Small intestine (tissue), 7 donors: ENCODE data around the gene TMEM43. TPM values are rescaled to one million over a fixed set of nuclear protein-coding genes. Genes with fewer than 3 reads are reported as not detected.

Source experiments
- DNase-seq, 2 donors: peaks; one replicate each; pipeline versions ENCODE4 v3.0.0 to v3.0.0-alpha.2; 2013
- FAIRE-seq: peaks from 2 replicates; lab custom pipeline; 2012; peaks lifted over from hg19 to GRCh38; lab: Jason Lieb, UNC
- H3K27ac ChIP-seq, 3 donors: one replicate each; pipeline ENCODE4 v1.5.1; 2013; ENCODE audit warnings: low read length in 2 of 3, mild to moderate bottlenecking in 2 of 3, control low read depth in 1 of 3, inconsistent platforms in 1 of 3, low read depth in 1 of 3, moderate library complexity in 1 of 3
- H3K27me3 ChIP-seq, 3 donors: one replicate each; pipeline ENCODE4 v1.6.1; 2013; ENCODE audit warnings: low read length in 3 of 3, inconsistent platforms in 1 of 3; ENCODE audit not compliant: control insufficient read depth in 3 of 3, insufficient read depth in 3 of 3
- H3K36me3 ChIP-seq, 3 donors: one replicate each; pipeline ENCODE4 v1.6.1; 2013; ENCODE audit warnings: low read length in 3 of 3, inconsistent platforms in 1 of 3, low read depth in 1 of 3, mild to moderate bottlenecking in 1 of 3, moderate library complexity in 1 of 3; ENCODE audit not compliant: control insufficient read depth in 3 of 3, insufficient read depth in 2 of 3
- H3K4me1 ChIP-seq, 3 donors: one replicate each; pipeline ENCODE4 v1.6.1; 2013; ENCODE audit warnings: low read length in 2 of 3, inconsistent platforms in 1 of 3, low read depth in 1 of 3, mild to moderate bottlenecking in 1 of 3, moderate library complexity in 1 of 3; ENCODE audit not compliant: control insufficient read depth in 3 of 3, insufficient read depth in 2 of 3
- H3K4me3 ChIP-seq, 3 donors: one replicate each; pipeline ENCODE4 v1.5.1; 2013; ENCODE audit warnings: low read length in 3 of 3, control low read depth in 1 of 3, inconsistent platforms in 1 of 3, low read depth in 1 of 3, mild to moderate bottlenecking in 1 of 3, moderate library complexity in 1 of 3
- H3K9me3 ChIP-seq, 2 donors: one replicate each; pipeline ENCODE4 v1.6.1; 2013; ENCODE audit warnings: low read depth in 1 of 2, low read length in 1 of 2; ENCODE audit not compliant: control insufficient read depth in 2 of 2, insufficient read depth in 1 of 2
- WGBS, 3 donors: extraction: QIAGEN DNeasy Blood & Tissue Kit; methylation state at CpG; one replicate each; pipeline ENCODE4 v1.1.7; 2013; 5-methylcytosine and 5-hydroxymethylcytosine counted together
- polyA plus RNA-seq, 4 donors: library from polyadenylated mRNA; stranded (reverse) in 3 of 4; unstranded in 1 of 4; fragments of 200-250 nt in 3 of 4; fragments of 120-200 nt in 1 of 4; gene quantifications; one replicate each; pipeline versions ENCODE4 v1.2.1 to v1.2.3, GENCODE V29; 2013
- donor health status: healthy with polysubstance abuse.
- donor health status: control.
- donor health status: control.
- donor health status: Bipolar disorder and iron deficiency.
- donor health status: healthy.

Gene TMEM43
- polyA plus RNA-seq, 4 donors, result 11.9 to 37.5 (median 22.9) TPM

DNA sequence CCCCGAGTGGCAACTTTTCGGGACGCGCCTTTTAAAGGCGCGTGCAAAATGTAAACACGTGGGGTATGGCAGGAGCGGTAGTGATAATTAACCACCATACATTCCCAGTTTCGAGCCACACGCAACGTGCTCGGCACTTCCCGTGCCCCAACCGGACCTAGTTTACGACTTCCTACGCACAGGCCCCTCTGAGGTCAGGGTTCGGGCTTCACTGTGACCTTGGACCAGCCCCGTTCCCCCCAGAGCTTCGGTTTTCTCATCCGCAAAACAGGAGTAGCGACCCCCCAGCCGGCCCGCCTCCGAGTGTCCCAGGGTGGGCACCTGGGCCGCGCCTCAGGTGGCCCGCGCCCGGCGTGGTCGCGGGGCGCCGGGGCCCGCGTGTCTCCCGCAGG, 633 bp upstream of the TMEM43 start:
- WGBS, 3 donors, result 0 to 1% (median 0%) methylated on average over 35 to 37 of the region's 37 CpGs
- peak; percentile 80 to 86 for DNase-seq
- peaks cover 8 to 55% (median 14%) of the 10 kb centered on the region in 3 donors for H3K4me1 ChIP-seq
- H3K27me3 ChIP-seq, result no peaks in the 10 kb centered on the region
- FAIRE-seq, result no peak
- peaks cover 0 to 29% (median 2%) of the 10 kb centered on the region in 3 donors for H3K36me3 ChIP-seq
- H3K9me3 ChIP-seq, result no peaks in the 10 kb centered on the region
- H3K27ac ChIP-seq, result peak overlapping the region; percentile 63 to 91 (median 80)
- H3K4me3 ChIP-seq, result peak overlapping the region; percentile 70 to 84 (median 80)

DNA sequence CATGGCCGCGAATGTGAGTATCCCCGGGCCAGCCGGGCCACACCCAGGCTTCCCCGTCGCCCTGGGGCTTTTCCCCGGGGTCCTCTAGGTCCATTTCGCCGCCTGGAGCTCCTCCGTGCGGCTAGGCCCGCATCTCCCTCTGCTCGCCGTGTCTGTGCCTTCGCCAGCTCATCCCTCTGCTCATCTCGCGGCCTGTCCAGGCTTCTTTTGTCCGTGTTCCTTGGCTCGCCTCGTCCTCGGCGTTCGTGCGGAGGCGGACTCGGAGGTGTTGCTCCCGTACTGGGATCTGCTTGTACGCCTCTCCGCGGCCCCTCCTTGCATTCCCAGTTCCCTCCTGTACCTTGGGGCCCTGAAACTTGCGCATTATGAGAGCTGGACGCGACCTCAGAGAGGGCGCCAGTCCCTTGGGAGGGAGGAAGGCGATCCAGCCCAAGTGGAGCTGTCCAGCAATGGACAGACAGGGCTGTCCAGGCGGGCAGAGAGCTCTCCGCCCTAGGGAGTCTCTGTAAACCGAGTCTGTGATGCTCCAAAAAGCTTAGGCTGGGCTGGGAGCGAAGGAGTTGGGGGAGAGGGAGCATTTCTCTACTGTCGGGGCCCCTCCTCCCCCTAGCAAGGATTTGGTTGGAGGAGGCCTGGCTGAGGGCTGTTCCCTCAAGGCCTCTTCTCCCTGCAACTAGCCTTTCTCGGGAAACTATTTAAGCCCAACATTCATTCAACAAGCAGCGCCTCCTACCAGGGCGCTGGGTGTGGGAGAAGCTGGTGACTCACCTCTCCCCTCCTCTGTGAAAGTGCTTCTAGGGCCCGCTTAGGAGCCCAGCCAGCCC, 553 bp downstream of the TMEM43 start:
- H3K9me3 ChIP-seq, result no peaks in the 10 kb centered on the region
- DNase-seq (peak; percentile 78 to 87), FAIRE-seq (no peak)
- peak overlapping the region; percentile 68 to 94 (median 90) for H3K27ac ChIP-seq
- H3K27me3 ChIP-seq, result no peaks in the 10 kb centered on the region
- peaks cover 0 to 31% (median 2%) of the 10 kb centered on the region in 3 donors for H3K36me3 ChIP-seq
- 0 to 1% (median 1%) methylated on average over 35 to 44 of the region's 44 CpGs for WGBS, 3 donors
- peak overlapping the region; percentile 80 to 97 (median 80) for H3K4me3 ChIP-seq
- peaks cover 8 to 43% (median 14%) of the 10 kb centered on the region in 3 donors for H3K4me1 ChIP-seq

DNA sequence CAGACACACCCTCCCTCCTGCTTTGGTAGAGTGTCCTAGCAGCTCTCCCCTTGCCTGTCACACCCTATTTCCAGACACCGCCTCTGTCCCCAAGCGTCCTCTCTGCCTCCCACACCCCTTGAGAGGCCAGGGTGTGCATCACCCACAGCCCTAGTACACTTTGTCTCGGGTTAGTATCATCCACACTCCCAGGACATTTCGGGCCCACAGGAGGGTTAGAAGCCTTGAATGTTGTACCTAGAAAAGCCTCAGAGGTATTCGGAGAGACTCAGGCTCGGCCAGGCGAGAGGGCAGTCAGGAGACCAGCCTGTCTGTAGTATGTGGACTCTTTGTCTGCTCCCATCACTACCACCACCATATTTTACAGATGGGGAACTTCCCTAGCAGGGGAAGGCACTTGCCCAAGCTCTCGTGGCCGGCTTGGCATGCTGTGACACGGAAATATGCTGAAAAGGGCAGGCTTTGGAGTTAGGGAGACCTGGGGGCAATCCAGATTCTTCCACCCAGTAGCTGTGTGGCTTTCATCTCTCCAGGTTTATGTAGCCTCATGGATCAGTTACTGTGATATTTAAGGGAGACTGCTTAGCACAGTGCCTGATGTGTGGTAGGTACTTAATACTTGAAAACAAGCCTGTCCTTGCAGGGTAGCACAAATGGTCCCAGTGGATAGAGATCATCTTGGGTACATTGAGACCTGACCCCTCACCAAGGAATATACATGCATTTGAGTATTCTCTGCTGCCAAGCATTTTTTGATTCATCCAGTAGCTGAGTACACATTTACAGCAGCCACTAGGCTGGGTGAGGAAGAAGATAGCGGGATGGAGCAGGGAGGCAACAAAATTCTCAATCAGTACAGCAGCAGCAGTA, 1.4 kb downstream of the TMEM43 start:
- no peaks in the 10 kb centered on the region for H3K27me3 ChIP-seq
- H3K9me3 ChIP-seq, result no peaks in the 10 kb centered on the region
- no peak for DNase-seq
- WGBS, 3 donors, result 20 to 52% (median 32%) methylated on average over 11 of the region's 11 CpGs
- H3K4me1 ChIP-seq, result peaks cover 8 to 40% (median 14%) of the 10 kb centered on the region in 3 donors
- peak overlapping the region; percentile 68 to 94 (median 90) for H3K27ac ChIP-seq
- no peak for FAIRE-seq
- H3K36me3 ChIP-seq, result peaks cover 0 to 40% (median 10%) of the 10 kb centered on the region in 3 donors
- peak overlapping the region in 2 of 3 donors; percentile 80 to 97 for H3K4me3 ChIP-seq

DNA sequence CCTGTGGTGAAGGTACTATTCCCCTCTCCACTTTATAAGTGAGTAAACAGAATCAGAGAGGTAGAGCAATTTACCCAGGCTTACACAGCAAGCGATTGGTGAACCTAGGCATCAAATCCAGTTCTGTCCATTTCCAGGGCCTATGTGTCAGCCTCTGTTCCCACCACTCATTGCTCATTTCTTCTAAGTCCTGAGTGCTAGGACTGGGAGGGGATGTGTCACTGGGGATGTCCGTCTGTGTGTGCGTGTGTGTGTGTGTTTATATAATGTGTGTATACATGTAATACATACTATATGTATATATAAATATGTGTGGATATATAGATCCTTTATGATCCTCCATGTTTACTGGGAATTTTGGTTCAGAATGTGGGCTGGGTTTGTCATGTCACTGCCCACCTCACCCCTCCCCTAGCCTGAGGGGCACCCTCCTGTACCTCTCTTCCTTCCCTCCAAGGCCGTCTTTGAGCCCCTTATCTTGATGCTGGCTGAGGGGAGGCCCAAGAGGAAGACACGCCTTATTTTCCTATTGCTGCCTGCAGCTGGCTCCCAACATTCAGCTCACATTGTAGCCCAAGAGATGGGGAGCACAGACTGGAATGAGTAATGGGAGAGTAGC, 2.1 kb downstream of the TMEM43 start:
- H3K4me1 ChIP-seq, result peaks cover 8 to 35% (median 14%) of the 10 kb centered on the region in 3 donors
- H3K27ac ChIP-seq, result peak overlapping the region in 1 of 3 donors; percentile 90
- 67 to 72% (median 72%) methylated on average over 5 of the region's 5 CpGs for WGBS, 3 donors
- no peak overlapping the region for H3K4me3 ChIP-seq
- H3K36me3 ChIP-seq, result peaks cover 0 to 46% (median 14%) of the 10 kb centered on the region in 3 donors
- H3K9me3 ChIP-seq, result no peaks in the 10 kb centered on the region
- no peaks in the 10 kb centered on the region for H3K27me3 ChIP-seq
- no peak for DNase-seq
- FAIRE-seq, result no peak

DNA sequence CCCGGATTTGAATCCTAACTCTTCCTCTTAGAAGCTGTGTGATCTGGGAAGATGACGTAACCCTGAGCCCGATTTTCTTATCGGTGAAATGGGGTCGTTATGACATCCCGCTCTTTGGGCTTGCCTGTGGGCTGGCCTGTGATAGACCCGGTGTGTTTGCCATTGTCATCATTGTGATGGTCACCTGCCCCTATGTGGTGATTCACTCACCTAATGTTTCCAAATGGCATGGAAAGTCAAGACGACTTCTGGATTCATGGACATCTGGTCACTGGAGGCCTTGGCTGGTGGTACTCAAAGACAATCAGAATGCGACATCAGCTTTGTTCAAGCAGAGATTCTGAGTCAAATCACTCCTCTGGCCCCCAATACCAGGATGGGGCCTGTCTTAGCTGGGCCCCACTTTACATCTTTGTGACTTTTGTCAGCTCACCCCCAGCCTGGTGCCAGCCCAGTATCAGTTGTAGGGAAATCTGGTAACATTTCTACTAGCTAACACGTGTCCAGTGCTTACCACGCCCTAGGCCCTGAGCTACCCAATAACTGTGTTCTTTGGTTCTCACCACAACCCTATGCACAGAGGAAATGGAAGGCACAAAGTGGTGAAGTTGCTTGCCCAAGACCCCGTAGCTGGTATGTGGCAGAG, 2.8 kb downstream of the TMEM43 start:
- Histone ChIP-seq H3K36me3 (peaks cover 0 to 48% (median 16%) of the 10 kb centered on the region in 3 donors), H3K27me3 (no peaks in the 10 kb centered on the region), H3K27ac (no peak overlapping the region), H3K9me3 (no peaks in the 10 kb centered on the region), H3K4me1 (peaks cover 11 to 33% (median 14%) of the 10 kb centered on the region in 3 donors), H3K4me3 (no peak overlapping the region)
- FAIRE-seq (no peak), DNase-seq (no peak)
- WGBS, 3 donors, result 85 to 89% (median 87%) methylated on average over 12 of the region's 12 CpGs

DNA sequence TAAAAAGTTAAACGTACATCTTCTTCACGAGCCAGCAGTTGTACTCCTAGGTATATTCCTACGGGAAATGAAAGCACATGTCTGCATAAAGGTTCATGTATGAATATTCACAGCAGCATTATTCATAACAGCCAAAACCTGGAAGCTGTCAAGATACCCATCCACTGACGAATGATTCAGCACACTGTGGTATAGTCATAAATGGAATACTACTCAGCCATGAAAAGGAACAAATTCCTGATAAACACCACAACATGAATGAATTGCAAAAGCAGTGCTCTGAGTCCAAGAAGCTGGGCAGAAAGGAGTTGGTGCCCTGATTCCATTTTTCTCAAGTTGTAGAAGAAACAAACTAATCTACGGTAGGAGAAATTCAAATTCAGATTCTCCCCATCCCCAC, 3.9 kb downstream of the TMEM43 start:
- Histone ChIP-seq H3K9me3 (no peaks in the 10 kb centered on the region), H3K27ac (no peak overlapping the region), H3K4me1 (peaks cover 8 to 33% (median 10%) of the 10 kb centered on the region in 3 donors), H3K36me3 (peaks cover 4 to 59% (median 19%) of the 10 kb centered on the region in 3 donors), H3K4me3 (no peak overlapping the region), H3K27me3 (no peaks in the 10 kb centered on the region)
- whole genome bisulfite sequencing, 3 donors, result 96% methylated on average over 5 of the region's 5 CpGs
- DNase-seq, result no peak
- no peak for FAIRE-seq

DNA sequence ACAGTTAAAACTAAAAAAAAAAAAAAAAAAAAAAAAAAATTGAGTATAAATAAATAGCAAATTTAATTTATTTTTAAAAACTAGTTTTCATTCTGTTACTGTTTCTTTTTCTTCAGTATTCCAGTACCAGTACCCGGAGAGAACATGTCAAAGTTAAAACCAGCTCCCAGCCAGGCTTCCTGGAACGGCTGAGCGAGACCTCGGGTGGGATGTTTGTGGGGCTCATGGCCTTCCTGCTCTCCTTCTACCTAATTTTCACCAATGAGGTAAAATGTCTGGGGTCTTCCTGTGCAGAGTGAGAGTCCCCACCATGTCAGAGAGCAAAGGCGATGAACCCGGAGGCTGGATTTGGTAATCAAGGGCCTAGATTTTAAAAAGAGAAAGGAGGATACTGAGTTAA, 4.4 kb downstream of the TMEM43 start:
- Histone ChIP-seq H3K27me3 (no peaks in the 10 kb centered on the region), H3K36me3 (peaks cover 10 to 65% (median 19%) of the 10 kb centered on the region in 3 donors), H3K4me1 (peaks cover 8 to 31% (median 9%) of the 10 kb centered on the region in 3 donors), H3K9me3 (no peaks in the 10 kb centered on the region), H3K27ac (no peak overlapping the region), H3K4me3 (no peak overlapping the region)
- WGBS, 3 donors, result 95 to 98% (median 98%) methylated on average over 6 of the region's 6 CpGs
- no peak for DNase-seq
- FAIRE-seq, result no peak
